ENCODE measurements around the gene ZKSCAN8. TPM values are rescaled to one million over a fixed set of nuclear protein-coding genes. Genes with fewer than 3 reads are reported as not detected.

Gene ZKSCAN8
- total RNA-seq, 1 experiment from 2014 or later: 12.4 TPM

DNA sequence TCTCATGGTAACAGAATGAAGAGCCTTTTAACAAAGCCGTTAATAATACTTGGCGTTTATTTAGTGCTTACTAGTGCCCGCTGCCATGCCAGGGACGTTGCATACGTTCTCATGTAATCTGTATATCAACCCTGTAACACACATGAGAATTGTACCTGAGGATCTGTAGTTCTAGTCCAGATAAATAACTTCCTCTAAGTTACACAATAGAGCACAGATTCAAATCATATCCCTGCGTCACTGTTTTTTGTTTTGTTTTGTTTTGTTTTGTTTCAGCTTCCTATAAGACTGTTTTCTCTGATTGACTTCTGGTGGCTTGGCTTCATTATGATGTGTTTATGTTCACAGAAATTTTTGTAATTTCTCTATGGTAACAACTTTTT is 16.7 kb upstream of the ZKSCAN8 start:
- Histone ChIP-seq H3K4me1 (replicated peaks) (0 out of 2 replicates have a peak, but pooled peaks cover 4% of the 10 kb centered on the region), H3K4me3 (peak overlapping the region; percentile 42), H3K27me3 (replicated peaks) (no peaks in the 10 kb centered on the region), H3K27ac (no peak overlapping the region), H3K36me3 (peaks cover 57% of the 10 kb centered on the region), H3K9me3 (replicated peaks) (no peaks in the 10 kb centered on the region)
- DNase-seq (ENCODE audit: low read depth in 1 of 2, low spot score in 2 of 2): no peak

GRCh38 chr6:28125401-28125800 is 16.3 kb upstream of the ZKSCAN8 start:
- Histone ChIP-seq H3K27ac (no peak overlapping the region), H3K36me3 (peaks cover 57% of the 10 kb centered on the region), H3K4me3 (no peak overlapping the region), H3K9me3 (replicated peaks) (no peaks in the 10 kb centered on the region), H3K4me1 (replicated peaks) (0 out of 2 replicates have a peak, but pooled peaks cover 4% of the 10 kb centered on the region), H3K27me3 (replicated peaks) (no peaks in the 10 kb centered on the region)
- no peak for DNase-seq (ENCODE audit: low read depth in 1 of 2, low spot score in 2 of 2)

GRCh38 chr6:28134015-28134414 is 7.7 kb upstream of the ZKSCAN8 start:
- peak in 1 of 2 experiments; percentile 32 for DNase-seq (ENCODE audit: low read depth in 1 of 2, low spot score in 2 of 2)

DNA sequence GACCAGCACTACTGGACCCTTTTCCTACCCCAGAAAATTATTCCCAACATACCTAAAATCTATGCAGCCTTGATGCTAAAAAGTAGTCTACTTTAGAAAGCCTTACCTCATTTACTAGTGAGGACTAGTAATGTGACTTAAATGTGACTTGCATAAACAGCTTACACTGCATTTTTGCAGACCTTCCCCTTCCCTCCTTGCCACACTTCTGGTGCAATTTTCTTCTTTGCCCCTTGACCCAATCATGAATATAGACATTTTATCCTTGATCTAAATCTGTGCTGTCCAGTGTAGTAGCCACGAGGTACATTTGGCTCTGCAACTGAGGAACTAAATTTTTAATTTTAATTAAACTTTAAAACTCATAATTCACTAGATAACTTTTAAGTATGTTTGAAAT is 7.0 kb upstream of the ZKSCAN8 start:
- peaks cover 11% of the 10 kb centered on the region for H3K4me1 ChIP-seq (replicated peaks)
- no peak overlapping the region for H3K27ac ChIP-seq
- no peak for DNase-seq (ENCODE audit: low read depth in 1 of 2, low spot score in 2 of 2)

More at GRCh38 chr6:28134015-28134414, 7.7 kb upstream of the ZKSCAN8 start:
- Histone ChIP-seq H3K27ac (no peak overlapping the region), H3K36me3 (peaks cover 32% of the 10 kb centered on the region), H3K27me3 (replicated peaks) (no peaks in the 10 kb centered on the region), H3K4me3 (no peak overlapping the region), H3K4me1 (replicated peaks) (peaks cover 11% of the 10 kb centered on the region), H3K9me3 (replicated peaks) (no peaks in the 10 kb centered on the region)

GRCh38 chr6:28135393-28135792 is 6.3 kb upstream of the ZKSCAN8 start:
- H3K9me3 ChIP-seq (replicated peaks): no peaks in the 10 kb centered on the region
- peaks cover 18% of the 10 kb centered on the region for H3K36me3 ChIP-seq
- H3K4me3 ChIP-seq: peak overlapping the region; percentile 54
- DNase-seq (ENCODE audit: low read depth in 1 of 2, low spot score in 2 of 2): no peak
- H3K4me1 ChIP-seq (replicated peaks): peaks cover 11% of the 10 kb centered on the region
- no peaks in the 10 kb centered on the region for H3K27me3 ChIP-seq (replicated peaks)
- H3K27ac ChIP-seq: no peak overlapping the region

More for the DNA sequence above, 7.0 kb upstream of the ZKSCAN8 start:
- Histone ChIP-seq H3K4me3 (no peak overlapping the region), H3K27me3 (replicated peaks) (no peaks in the 10 kb centered on the region), H3K9me3 (replicated peaks) (no peaks in the 10 kb centered on the region), H3K36me3 (peaks cover 25% of the 10 kb centered on the region)

DNA sequence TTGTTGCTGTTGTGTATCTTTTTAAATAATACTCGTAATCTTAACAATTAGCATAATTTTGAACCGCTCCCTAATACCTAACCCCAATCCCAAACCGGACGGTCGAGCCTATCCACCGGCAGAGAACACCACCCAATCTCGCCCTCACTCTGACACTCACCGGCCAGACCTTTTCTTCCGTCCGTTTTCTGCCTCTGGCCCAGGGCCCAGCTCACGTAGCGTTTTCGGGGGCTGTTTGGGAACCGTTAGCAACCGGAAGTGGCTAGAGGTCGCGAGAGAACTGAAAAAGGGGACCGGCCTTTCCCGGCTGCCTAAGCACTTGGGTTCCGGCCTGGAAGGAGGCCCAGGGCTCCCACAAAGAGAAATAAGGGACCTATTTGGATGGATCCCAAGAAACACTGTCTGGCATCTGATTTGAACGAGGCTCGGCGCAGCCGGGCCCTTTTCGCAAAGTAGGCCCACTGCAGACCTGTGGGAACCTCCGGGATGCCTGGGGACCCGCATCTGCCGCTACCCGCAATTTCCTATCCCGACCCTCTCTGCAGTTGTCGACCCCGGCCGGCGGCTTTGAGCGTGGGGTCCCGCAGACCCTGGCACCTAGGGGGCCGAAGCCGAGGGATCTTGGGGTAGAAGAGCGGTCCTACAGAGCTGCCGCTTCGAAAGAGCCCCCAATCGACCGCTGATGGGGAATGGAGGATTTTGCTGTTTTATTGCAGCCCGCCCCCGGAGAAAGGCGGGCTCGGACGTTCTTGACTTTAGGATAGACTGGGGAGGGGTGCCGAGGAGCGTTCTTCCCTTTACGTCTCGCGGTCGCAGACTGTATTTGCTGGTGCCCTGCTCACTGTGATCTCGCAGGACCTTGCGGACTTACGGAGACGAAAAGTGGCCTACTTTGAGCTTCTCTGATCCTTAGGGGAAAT is 4.8 kb upstream of the ZKSCAN8 start:
- Histone ChIP-seq H3K36me3 (peaks cover 18% of the 10 kb centered on the region), H3K27me3 (replicated peaks) (no peaks in the 10 kb centered on the region), H3K27ac (peak overlapping the region; percentile 80), H3K4me3 (peak overlapping the region; percentile 54), H3K9me3 (replicated peaks) (no peaks in the 10 kb centered on the region), H3K4me1 (replicated peaks) (peaks cover 11% of the 10 kb centered on the region)
- DNase-seq (ENCODE audit: low read depth in 1 of 2, low spot score in 2 of 2): peak; percentile 90 to 94

- no peak for DNase-seq (ENCODE audit: low read depth in 1 of 2, low spot score in 2 of 2)
- H3K9me3 ChIP-seq (replicated peaks): no peaks in the 10 kb centered on the region
- peak overlapping the region; percentile 54 for H3K4me3 ChIP-seq
- peaks cover 12% of the 10 kb centered on the region for H3K4me1 ChIP-seq (replicated peaks)
- H3K27ac ChIP-seq: peak overlapping the region; percentile 80
- peaks cover 22% of the 10 kb centered on the region for H3K36me3 ChIP-seq
- no peaks in the 10 kb centered on the region for H3K27me3 ChIP-seq (replicated peaks)
Measured at GRCh38 chr6:28137505-28137981, 4.1 kb upstream of the ZKSCAN8 start.

DNA sequence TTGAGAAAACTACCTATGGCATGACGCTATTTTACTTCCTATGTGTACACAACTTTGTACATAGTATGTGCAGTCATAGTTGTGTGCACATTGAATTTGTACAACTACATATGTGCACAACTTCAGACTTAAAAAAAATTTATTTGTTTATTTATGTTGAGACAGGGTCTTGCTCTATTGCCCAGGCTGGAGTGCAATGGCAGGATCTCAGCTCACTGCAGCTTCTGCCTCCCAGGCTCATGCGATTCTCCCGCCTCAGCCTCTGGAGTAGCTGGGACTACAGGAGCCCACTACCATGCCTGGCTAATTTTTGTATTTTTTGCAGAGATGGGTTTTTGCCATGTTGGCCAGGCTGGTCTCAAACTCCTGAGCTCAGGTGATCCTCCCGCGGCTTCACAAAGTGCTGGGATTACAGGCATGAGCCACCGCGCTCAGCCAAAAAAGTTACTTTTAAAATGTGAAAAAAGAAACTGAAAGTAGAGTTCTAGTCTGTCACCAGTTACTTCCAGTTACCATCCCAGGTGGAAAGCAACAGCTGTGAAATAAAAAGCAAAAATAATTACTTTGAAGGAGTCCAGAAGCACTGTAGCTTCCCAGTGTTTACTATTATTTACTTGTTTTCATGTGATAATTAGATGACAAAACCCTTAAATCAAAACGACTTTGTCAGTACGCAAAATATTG is 1.7 kb upstream of the ZKSCAN8 start:
- peaks cover 14% of the 10 kb centered on the region for H3K4me1 ChIP-seq (replicated peaks)
- no peaks in the 10 kb centered on the region for H3K27me3 ChIP-seq (replicated peaks)
- H3K36me3 ChIP-seq: peaks cover 22% of the 10 kb centered on the region
- DNase-seq (ENCODE audit: low read depth in 1 of 2, low spot score in 2 of 2): no peak
- no peak overlapping the region for H3K4me3 ChIP-seq
- no peak overlapping the region for H3K27ac ChIP-seq
- no peaks in the 10 kb centered on the region for H3K9me3 ChIP-seq (replicated peaks)

- H3K4me1 ChIP-seq (replicated peaks): peaks cover 10% of the 10 kb centered on the region
- no peak overlapping the region for H3K4me3 ChIP-seq
- H3K27ac ChIP-seq: no peak overlapping the region
- peaks cover 28% of the 10 kb centered on the region for H3K36me3 ChIP-seq
- H3K27me3 ChIP-seq (replicated peaks): no peaks in the 10 kb centered on the region
- no peak for DNase-seq (ENCODE audit: low read depth in 1 of 2, low spot score in 2 of 2)
- no peaks in the 10 kb centered on the region for H3K9me3 ChIP-seq (replicated peaks)
Measured at GRCh38 chr6:28140616-28141015, 1.1 kb upstream of the ZKSCAN8 start.

GRCh38 chr6:28142446-28142845 is 763 bp downstream of the ZKSCAN8 start:
- Histone ChIP-seq H3K27ac (no peak overlapping the region), H3K36me3 (peaks cover 33% of the 10 kb centered on the region), H3K4me1 (replicated peaks) (peaks cover 8% of the 10 kb centered on the region), H3K4me3 (peak overlapping the region; percentile 71), H3K27me3 (replicated peaks) (no peaks in the 10 kb centered on the region), H3K9me3 (replicated peaks) (no peaks in the 10 kb centered on the region)
- DNase-seq (ENCODE audit: low read depth in 1 of 2, low spot score in 2 of 2): no peak

- Histone ChIP-seq H3K4me1 (replicated peaks) (0 out of 2 replicates have a peak, but pooled peaks cover 3% of the 10 kb centered on the region), H3K27ac (no peak overlapping the region), H3K4me3 (no peak overlapping the region), H3K9me3 (replicated peaks) (no peaks in the 10 kb centered on the region), H3K36me3 (peaks cover 61% of the 10 kb centered on the region), H3K27me3 (replicated peaks) (no peaks in the 10 kb centered on the region)
- no peak for DNase-seq (ENCODE audit: low read depth in 1 of 2, low spot score in 2 of 2)
Measured at GRCh38 chr6:28145231-28145630, 3.5 kb downstream of the ZKSCAN8 start.

DNA sequence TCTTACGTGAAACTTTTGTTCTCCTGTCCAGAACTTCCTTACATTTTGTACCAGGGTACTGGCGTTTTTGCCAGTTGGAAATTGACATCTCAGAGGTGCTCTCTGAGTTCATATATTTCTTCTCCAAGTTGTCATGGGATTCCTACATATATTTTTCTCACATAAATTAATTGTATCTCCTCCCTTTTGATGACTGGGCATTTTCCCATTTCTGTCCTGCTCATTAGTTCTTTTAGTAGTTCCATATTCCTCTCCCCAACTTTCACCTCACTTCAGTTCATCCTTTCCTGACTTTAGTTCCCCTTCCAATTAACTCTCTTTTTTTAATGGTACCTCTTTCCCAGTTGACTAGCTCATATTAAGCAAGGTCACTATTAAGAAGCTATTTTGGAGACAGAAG is 10.8 kb downstream of the ZKSCAN8 start:
- Histone ChIP-seq H3K27me3 (replicated peaks) (no peaks in the 10 kb centered on the region), H3K36me3 (peaks cover 100% of the 10 kb centered on the region), H3K4me1 (replicated peaks) (no peaks in the 10 kb centered on the region), H3K9me3 (replicated peaks) (peaks cover 13% of the 10 kb centered on the region; the same call in 1 of the 2 replicates), H3K27ac (no peak overlapping the region), H3K4me3 (no peak overlapping the region)
- DNase-seq (ENCODE audit: low read depth in 1 of 2, low spot score in 2 of 2): no peak

GRCh38 chr6:28153546-28153945 is 11.9 kb downstream of the ZKSCAN8 start:
- DNase-seq (ENCODE audit: low read depth in 1 of 2, low spot score in 2 of 2): no peak
- H3K9me3 ChIP-seq (replicated peaks): peaks cover 13% of the 10 kb centered on the region; the same call in 1 of the 2 replicates
- H3K4me1 ChIP-seq (replicated peaks): no peaks in the 10 kb centered on the region
- H3K4me3 ChIP-seq: no peak overlapping the region
- peaks cover 92% of the 10 kb centered on the region for H3K36me3 ChIP-seq
- no peaks in the 10 kb centered on the region for H3K27me3 ChIP-seq (replicated peaks)
- no peak overlapping the region for H3K27ac ChIP-seq

DNA sequence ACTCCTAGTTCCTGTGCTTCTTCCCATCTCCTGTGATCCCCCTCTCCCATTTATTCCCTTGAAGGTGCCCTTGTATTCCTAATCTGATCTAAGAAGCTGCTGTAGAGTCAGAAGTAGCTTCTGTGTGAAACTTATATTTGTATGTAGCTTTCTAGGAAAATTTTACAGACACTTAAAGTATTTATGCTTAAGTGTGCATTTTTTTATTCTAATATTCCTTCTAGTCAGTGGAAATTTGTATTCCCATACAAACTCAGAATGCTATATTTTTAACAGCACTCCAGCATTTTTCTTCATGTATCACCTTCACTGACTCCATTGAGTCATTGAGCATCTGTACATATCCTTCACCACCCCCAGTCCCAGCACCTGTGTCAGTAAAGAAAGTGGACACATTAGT is 12.7 kb downstream of the ZKSCAN8 start:
- no peaks in the 10 kb centered on the region for H3K27me3 ChIP-seq (replicated peaks)
- no peaks in the 10 kb centered on the region for H3K4me1 ChIP-seq (replicated peaks)
- no peak overlapping the region for H3K4me3 ChIP-seq
- no peak for DNase-seq (ENCODE audit: low read depth in 1 of 2, low spot score in 2 of 2)
- peaks cover 84% of the 10 kb centered on the region for H3K36me3 ChIP-seq
- peaks cover 13% of the 10 kb centered on the region; the same call in 1 of the 2 replicates for H3K9me3 ChIP-seq (replicated peaks)
- H3K27ac ChIP-seq: no peak overlapping the region
